Stimulated activated CD4-positive, alpha-beta T cell treated with anti-CD3 and anti-CD28 coated beads, Interleukin-2, amount 100 ng/mL, for 4 hours (primary cell): ENCODE data around the gene GRIA1.

Experiments used
- DNase-seq: peaks from one replicate; pipeline ENCODE4 v3.0.0-alpha.2; 2020; ENCODE audit warnings: low read depth

Gene GRIA1

DNA sequence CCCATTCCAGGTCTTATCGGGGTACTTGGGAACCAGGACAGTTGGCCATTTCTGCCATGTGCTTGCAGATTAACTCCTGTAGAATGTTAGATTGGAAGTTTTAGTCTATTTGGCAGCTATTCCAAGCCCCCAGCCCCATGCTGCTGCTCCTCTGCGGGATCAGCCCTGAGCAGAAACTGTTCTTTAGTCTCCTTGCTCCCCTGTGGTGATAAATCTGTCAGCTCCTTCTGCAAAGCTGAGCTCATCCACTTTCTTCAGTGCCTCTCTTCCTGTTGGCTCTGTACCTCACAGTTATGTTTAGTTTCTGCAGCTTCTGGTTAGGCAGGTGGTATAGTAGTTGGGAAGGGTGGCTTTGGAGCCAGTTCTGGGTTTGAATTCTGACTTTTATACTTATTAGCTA is 170.4 kb downstream of the GRIA1 start:
- no peak for DNase-seq

- no peak for DNase-seq
These were observed 171.4 kb downstream of the GRIA1 start for GRCh38 chr5:153661897-153662296.

DNA sequence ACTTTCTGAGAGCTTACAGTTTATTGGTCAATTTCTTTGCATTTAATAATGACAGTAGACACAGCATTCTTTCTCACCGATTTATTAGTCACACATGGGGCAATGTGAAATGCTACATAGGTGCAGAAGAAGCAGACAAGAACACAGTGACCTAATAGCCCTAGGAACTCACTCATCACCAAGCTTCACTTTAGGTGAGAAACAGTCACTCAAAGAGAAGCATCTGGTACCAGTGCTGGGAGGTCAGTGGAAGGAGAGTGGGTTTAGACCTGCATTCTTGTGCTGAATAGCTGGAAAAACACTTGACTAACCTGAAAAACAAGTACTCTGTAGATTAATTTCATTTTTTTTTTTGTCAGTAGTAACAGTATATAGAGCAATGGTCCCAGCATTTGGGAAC is 179.6 kb downstream of the GRIA1 start:
- no peak for DNase-seq

DNA sequence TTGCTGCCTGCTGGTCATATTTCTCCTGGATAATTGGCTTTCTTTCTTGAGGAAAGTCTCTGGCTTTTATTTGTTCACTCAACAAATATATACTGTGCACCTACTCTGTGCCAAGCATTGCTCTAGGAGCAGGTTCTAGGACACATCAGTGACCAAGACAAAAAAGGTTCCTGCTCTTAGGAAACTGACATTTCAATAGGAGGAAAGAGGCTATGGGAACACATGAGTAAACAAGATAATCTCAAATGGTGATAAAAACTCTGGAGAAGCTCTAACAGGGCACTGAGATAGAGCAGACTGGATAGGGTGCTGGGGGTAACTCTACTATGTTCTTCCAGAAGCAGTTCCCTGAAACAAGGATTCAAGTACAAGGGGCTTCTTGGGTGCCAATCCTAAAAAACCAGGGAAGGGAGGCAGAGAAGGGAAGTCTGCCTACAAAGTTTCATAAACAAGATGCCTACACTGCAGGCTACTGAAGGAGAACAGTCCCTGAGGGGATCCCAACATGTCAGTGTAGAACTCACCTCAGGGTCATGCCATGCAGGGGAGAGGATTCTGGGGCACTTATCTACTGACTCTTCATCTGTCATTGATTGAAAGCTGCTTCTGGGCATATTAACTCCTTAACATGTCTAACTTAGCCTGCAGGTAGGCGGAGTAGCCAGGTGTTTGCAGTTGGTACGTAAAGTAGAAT is 181.3 kb downstream of the GRIA1 start:
- no peak for DNase-seq

- DNase-seq = no peak
These were observed 182.0 kb downstream of the GRIA1 start for GRCh38 chr5:153672347-153673090.

GRCh38 chr5:153674356-153674755 is 183.9 kb downstream of the GRIA1 start:
- DNase-seq = no peak

GRCh38 chr5:153676406-153676805 is 185.9 kb downstream of the GRIA1 start:
- no peak for DNase-seq

GRCh38 chr5:153676821-153677220 is 186.4 kb downstream of the GRIA1 start:
- no peak for DNase-seq

DNA sequence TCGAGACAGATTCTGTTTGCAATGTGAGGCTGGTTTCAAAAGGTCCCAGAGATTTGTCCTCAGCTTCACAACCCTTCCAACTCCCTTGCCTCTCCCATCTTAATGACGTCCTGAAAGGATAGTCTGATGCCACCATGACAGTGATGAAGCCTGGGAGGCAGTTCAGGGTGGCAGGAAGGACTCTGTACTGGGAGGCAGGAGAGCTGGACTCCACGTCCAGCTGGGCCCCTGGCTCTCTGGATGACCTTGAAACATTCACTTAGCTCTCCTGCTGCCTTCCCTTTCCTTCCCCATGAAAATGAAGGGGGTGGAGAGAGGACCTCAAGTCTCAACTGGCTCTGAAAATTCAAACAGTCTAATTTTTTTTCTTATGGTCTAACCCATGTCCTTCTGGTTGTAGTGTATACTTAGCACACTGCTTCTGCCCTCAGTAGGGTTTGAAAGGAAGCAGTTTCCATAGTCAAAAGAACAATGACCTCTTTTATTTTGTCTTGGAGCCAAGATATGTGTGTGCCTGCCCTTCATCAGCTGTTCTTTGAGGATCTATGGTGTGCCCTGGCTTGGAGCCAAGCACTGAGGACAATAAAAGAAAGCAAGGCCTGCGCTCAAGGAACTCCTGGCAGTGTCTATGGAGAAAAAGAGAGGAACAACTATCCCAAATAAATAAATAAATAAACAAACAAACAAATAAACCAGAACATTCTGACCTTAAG is 188.3 kb downstream of the GRIA1 start:
- DNase-seq = no peak

GRCh38 chr5:153690236-153690635 is 199.8 kb downstream of the GRIA1 start:
- no peak for DNase-seq

GRCh38 chr5:153696256-153696655 is 205.8 kb downstream of the GRIA1 start:
- no peak for DNase-seq

GRCh38 chr5:153699035-153699434 is 208.6 kb downstream of the GRIA1 start:
- DNase-seq = no peak

GRCh38 chr5:153700940-153701339 is 210.5 kb downstream of the GRIA1 start:
- DNase-seq = no peak

DNA sequence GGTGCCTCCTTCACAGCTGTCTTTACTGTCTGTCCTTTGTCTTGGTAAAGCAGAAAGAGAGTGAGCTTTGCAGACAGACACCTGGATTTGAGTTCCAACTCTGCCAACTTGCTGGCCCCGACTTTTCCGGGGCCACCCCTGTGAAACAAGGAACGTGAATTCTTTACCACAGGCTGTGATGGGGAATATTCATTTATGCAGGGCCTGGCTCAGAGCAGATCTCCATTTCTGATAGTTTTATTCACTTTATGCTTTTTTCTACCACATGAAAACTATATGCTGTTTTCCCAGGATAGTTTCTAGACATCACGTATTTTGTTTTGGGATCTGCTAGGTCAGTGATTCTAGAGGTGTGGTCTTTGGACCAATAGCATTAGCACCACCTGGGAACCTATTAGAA is 211.8 kb downstream of the GRIA1 start:
- no peak for DNase-seq

DNA sequence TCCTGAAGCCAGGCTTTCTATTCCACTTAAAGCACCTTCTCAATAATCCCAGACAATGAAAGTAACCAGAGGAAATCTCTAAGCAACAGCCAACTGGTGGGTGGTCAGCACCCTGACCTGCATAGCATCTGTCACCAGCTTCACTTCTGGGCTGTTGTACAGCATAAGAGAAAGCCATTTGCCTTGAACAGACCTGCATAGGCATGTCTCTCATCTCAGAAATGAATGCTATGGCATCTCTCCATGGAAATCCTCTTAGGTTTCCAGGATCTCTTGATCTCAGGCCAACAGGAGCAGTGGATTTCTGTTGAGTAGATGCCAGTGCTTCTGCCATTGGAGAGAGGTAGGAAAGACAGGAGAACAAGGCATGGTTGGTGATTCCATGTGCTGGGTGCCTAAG is 213.6 kb downstream of the GRIA1 start:
- DNase-seq = no peak

DNA sequence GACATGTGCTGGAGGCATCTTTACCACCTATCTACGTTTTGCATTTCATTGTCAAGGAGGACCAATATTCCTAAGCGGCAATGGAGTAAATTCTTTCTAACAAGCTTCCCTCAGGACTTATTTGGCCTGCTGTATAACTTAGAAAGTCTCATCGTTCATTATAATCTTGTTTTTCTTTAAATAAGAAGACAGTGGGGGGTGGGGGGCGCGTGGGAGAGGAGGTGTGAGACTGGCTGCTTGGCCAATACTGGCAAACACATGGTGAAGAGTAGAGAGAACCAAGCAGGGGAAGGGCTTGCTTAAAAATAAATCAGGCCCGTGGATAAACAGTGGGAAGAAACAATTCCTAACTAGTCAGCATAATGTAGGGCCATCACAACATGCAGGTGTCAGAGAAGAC is 217.2 kb downstream of the GRIA1 start:
- DNase-seq = no peak

GRCh38 chr5:153711755-153712154 is 221.3 kb downstream of the GRIA1 start:
- DNase-seq = no peak

GRCh38 chr5:153712946-153713345 is 222.5 kb downstream of the GRIA1 start:
- no peak for DNase-seq

GRCh38 chr5:153713943-153714342 is 223.5 kb downstream of the GRIA1 start:
- DNase-seq = no peak

- no peak for DNase-seq
These were observed 224.3 kb downstream of the GRIA1 start for GRCh38 chr5:153714798-153715197.

- DNase-seq = no peak
These were observed 226.8 kb downstream of the GRIA1 start for GRCh38 chr5:153717287-153717686.

DNA sequence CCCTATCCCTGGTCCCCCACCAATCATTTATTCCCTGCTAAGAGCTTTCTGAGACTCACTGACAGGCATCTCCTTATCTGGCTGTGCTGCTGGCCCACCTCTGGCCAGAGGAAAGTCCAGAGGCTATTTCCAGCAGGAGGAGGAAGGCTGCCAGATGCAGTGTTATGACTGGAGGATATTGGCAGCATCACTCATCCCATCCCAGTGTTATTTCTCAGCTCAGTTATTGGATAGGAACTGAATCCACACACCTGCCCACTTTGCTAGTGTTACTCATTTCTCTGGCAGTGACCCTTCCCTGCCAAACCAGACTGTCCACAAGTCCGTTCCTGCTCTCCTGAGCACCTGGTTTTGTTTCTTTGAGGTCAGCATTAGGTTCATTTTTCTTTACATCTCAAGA is 228.2 kb downstream of the GRIA1 start:
- DNase-seq = no peak

DNA sequence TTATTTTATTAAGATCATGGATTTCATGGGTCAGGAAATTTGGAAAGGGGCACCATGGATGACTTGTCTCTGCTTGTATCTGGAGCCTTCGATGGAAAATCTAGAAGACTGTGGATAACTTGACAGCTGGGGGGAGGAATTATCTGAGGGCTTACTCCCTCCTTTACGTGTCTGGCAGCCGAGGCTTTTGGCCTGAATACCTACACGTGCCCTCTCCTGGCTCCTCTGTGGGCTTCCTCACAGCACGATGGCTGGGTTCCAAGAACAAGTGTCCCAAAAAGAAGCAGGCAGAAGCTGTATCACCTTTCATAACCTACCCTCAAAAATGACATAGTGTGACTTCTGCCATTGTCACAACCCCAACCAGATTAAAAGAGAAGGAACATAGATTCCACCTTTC is 228.9 kb downstream of the GRIA1 start:
- DNase-seq = no peak
